Liver (tissue), 9 donors: ENCODE data around the gene RARB. TPM values are rescaled to one million over a fixed set of nuclear protein-coding genes. Genes with fewer than 3 reads are reported as not detected.

Experiments used
- DNase-seq: peaks from one replicate; pipeline ENCODE4 v3.0.0-alpha.2; 2017; ENCODE audit warnings: low spot score
- H3K27ac ChIP-seq, 2 donors: one replicate each; pipeline ENCODE4 v1.7.0; 2013; ENCODE audit warnings: inconsistent platforms in 2 of 2, low read length in 2 of 2, control low read depth in 1 of 2, low read depth in 1 of 2, mild to moderate bottlenecking in 1 of 2
- H3K27me3 ChIP-seq, 4 donors: one replicate each; pipeline versions ENCODE4 v1.6.1 to v1.7.0; 2013; ENCODE audit warnings: low read length in 3 of 4, inconsistent platforms in 1 of 4, mild to moderate bottlenecking in 1 of 4, moderate library complexity in 1 of 4; ENCODE audit not compliant: control insufficient read depth in 4 of 4, insufficient read depth in 4 of 4
- H3K36me3 ChIP-seq, 4 donors: one replicate each; pipeline versions ENCODE4 v1.6.1 to v1.7.0; 2013; ENCODE audit warnings: low read length in 3 of 4, mild to moderate bottlenecking in 3 of 4, low read depth in 1 of 4, moderate library complexity in 1 of 4; ENCODE audit not compliant: control insufficient read depth in 4 of 4, insufficient read depth in 3 of 4
- H3K4me1 ChIP-seq, 4 donors: one replicate each; pipeline versions ENCODE4 v1.6.1 to v1.7.0; 2013; ENCODE audit warnings: low read length in 3 of 4, mild to moderate bottlenecking in 3 of 4, moderate library complexity in 1 of 4; ENCODE audit not compliant: control insufficient read depth in 4 of 4, insufficient read depth in 4 of 4
- H3K4me3 ChIP-seq, 3 donors: one replicate each; pipeline versions ENCODE4 v1.6.1 to v1.7.0; 2013; ENCODE audit warnings: low read length in 3 of 3, control low read depth in 1 of 3, low read depth in 1 of 3, mild to moderate bottlenecking in 1 of 3
- H3K9ac ChIP-seq, 2 donors: one replicate each; pipeline ENCODE4 v1.7.0; 2013; ENCODE audit warnings: low read length in 2 of 2, mild to moderate bottlenecking in 2 of 2, moderate library complexity in 2 of 2, control low read depth in 1 of 2, low read depth in 1 of 2
- H3K9me3 ChIP-seq, 4 donors: one replicate each; pipeline versions ENCODE4 v1.6.1 to v1.7.0; 2013; ENCODE audit warnings: low read length in 3 of 4; ENCODE audit not compliant: control insufficient read depth in 4 of 4
- ATF3 ChIP-seq: IDR thresholded peaks from 2 replicates; pipeline ENCODE4 v1.6.1; 2016; ENCODE audit warnings: antibody characterized with exemption
- CTCF ChIP-seq: fragments of 150-350 bp; IDR thresholded peaks from 2 replicates; pipeline ENCODE4 v1.5.1; 2017; ENCODE audit warnings: improper control_type of control experiment, low read depth, low read length; ENCODE audit not compliant: missing input control
- EGR1 ChIP-seq, 2 donors: IDR thresholded peaks; 2 replicates each; pipeline ENCODE4 v1.6.1; 2016 to 2018; ENCODE audit warnings: antibody characterized with exemption in 2 of 2, low read depth in 2 of 2
- FOXA1 ChIP-seq: IDR thresholded peaks from 2 replicates; pipeline ENCODE4 v1.6.1; 2016; ENCODE audit warnings: antibody characterized with exemption
- FOXA2 ChIP-seq: IDR thresholded peaks from 2 replicates; pipeline ENCODE4 v1.6.1; 2016; ENCODE audit warnings: antibody characterized with exemption
- GABPA ChIP-seq, 2 donors: IDR thresholded peaks in 1 of 2; conservative IDR thresholded peaks in 1 of 2; 2 replicates each; pipeline ENCODE4 v1.6.1; 2016; ENCODE audit warnings: antibody characterized with exemption in 2 of 2, mild to moderate bottlenecking in 1 of 2, moderate library complexity in 1 of 2
- HNF4A ChIP-seq, 2 donors: conservative IDR thresholded peaks; 2 replicates each; pipeline ENCODE4 v1.6.1; 2016; ENCODE audit warnings: antibody characterized with exemption in 2 of 2, mild to moderate bottlenecking in 2 of 2
- HNF4G ChIP-seq: IDR thresholded peaks from 2 replicates; pipeline ENCODE4 v1.6.1; 2016; ENCODE audit warnings: antibody characterized with exemption
- JUND ChIP-seq, 2 donors: IDR thresholded peaks; 2 replicates each; pipeline ENCODE4 v1.6.1; 2016; ENCODE audit warnings: antibody characterized with exemption in 2 of 2
- MAX ChIP-seq: IDR thresholded peaks from 2 replicates; pipeline ENCODE4 v1.6.1; 2016; ENCODE audit warnings: antibody characterized with exemption
- NR2F2 ChIP-seq: IDR thresholded peaks from 2 replicates; pipeline ENCODE4 v1.6.1; 2016; ENCODE audit warnings: antibody characterized with exemption
- RAD21 ChIP-seq, 2 donors: IDR thresholded peaks; 2 replicates each; pipeline ENCODE4 v1.6.1; 2016; ENCODE audit warnings: antibody characterized with exemption in 2 of 2, mild to moderate bottlenecking in 2 of 2
- REST ChIP-seq: IDR thresholded peaks from 2 replicates; pipeline ENCODE4 v1.6.1; 2016; ENCODE audit warnings: antibody characterized with exemption, mild to moderate bottlenecking
- RXRA ChIP-seq, 2 donors: IDR thresholded peaks; 2 replicates each; pipeline ENCODE4 v1.6.1; 2017 to 2018; ENCODE audit warnings: antibody characterized with exemption in 2 of 2, mild to moderate bottlenecking in 1 of 2
- SP1 ChIP-seq: IDR thresholded peaks from 2 replicates; pipeline ENCODE4 v1.6.1; 2018; ENCODE audit warnings: antibody characterized with exemption, mild to moderate bottlenecking
- TAF1 ChIP-seq: conservative IDR thresholded peaks from 2 replicates; pipeline ENCODE4 v1.6.1; 2016; ENCODE audit warnings: antibody characterized with exemption, mild to moderate bottlenecking
- YY1 ChIP-seq: IDR thresholded peaks from 2 replicates; pipeline ENCODE4 v1.6.1; 2016; ENCODE audit warnings: antibody characterized with exemption, mild to moderate bottlenecking
- ZBTB33 ChIP-seq: IDR thresholded peaks from 2 replicates; pipeline ENCODE4 v1.6.1; 2016; ENCODE audit warnings: antibody characterized with exemption
- WGBS: extraction: QIAGEN DNeasy Blood & Tissue Kit; methylation state at CpG from one replicate; pipeline ENCODE4 v1.1.7; 2013; 5-methylcytosine and 5-hydroxymethylcytosine counted together
- polyA plus RNA-seq, 2 donors: library from polyadenylated mRNA; stranded (reverse) in 1 of 2; unstranded in 1 of 2; fragments of 200-250 nt in 1 of 2; fragments of >200 nt in 1 of 2; fragmentation: Nextera tagmentation in 1 of 2; extraction: Ambion mirVana in 1 of 2; gene quantifications; one replicate each; pipeline versions ENCODE4 v1.2.1 to v1.2.3, GENCODE V29; 2013 to 2015
- total RNA-seq, 2 donors: library from RNA; depleted of rRNA; stranded (reverse); fragments of >200 nt; gene quantifications; one replicate each; pipeline ENCODE4 v1.2.3, GENCODE V29; 2014
- donor health status: healthy.
- donor health status: healthy.
- donor health status: healthy.
- donor health status: healthy.
- donor health status: healthy.

RARB gene
- total and polyA plus RNA-seq, 4 donors = 2.1 to 3.3 (median 2.3) TPM

GRCh38 chr3:25474052-25474451 lies 46.0 kb downstream of the RARB start:
- Histone ChIP-seq H3K4me3 (no peak overlapping the region), H3K36me3 (no peaks in the 10 kb centered on the region), H3K27ac (no peak overlapping the region), H3K27me3 (no peaks in the 10 kb centered on the region), H3K4me1 (no peaks in the 10 kb centered on the region), H3K9ac (no peak overlapping the region), H3K9me3 (no peaks in the 10 kb centered on the region)
- 92% methylated on average over 1 of the region's 1 CpG for WGBS
- TF ChIP-seq YY1 (no peak), NR2F2 (no peak), CTCF (no peak), SP1 (no peak), FOXA2 (no peak), RXRA (IDR thresholded peaks at IDR 0.05) (no peak), HNF4A (conservative IDR thresholded peaks at IDR 0.05) (no peak), FOXA1 (no peak), ATF3 (no peak), GABPA (IDR thresholded peaks at IDR 0.05 in 1 of 2, conservative IDR thresholded peaks at IDR 0.05 in 1 of 2) (no peak), RAD21 (IDR thresholded peaks at IDR 0.05) (no peak), HNF4G (no peak)
- no peak for DNase-seq

GRCh38 chr3:25476639-25477038 lies 48.6 kb downstream of the RARB start:
- Histone ChIP-seq H3K9ac (no peak overlapping the region), H3K4me1 (peaks cover 1 to 10% (median 7%) of the 10 kb centered on the region in 4 donors), H3K9me3 (no peaks in the 10 kb centered on the region), H3K27me3 (no peaks in the 10 kb centered on the region), H3K27ac (no peak overlapping the region), H3K36me3 (no peaks in the 10 kb centered on the region), H3K4me3 (no peak overlapping the region)
- 44% methylated on average over 2 of the region's 2 CpGs for WGBS
- DNase-seq = no peak
- TF ChIP-seq HNF4A (conservative IDR thresholded peaks at IDR 0.05) (no peak), FOXA1 (no peak), YY1 (no peak), RAD21 (IDR thresholded peaks at IDR 0.05) (no peak), MAX (no peak), SP1 (no peak), JUND (IDR thresholded peaks at IDR 0.05) (no peak), REST (no peak), TAF1 (no peak), ATF3 (no peak), EGR1 (IDR thresholded peaks at IDR 0.05; ENCODE audit: low read depth in 2 of 2) (no peak), FOXA2 (no peak), ZBTB33 (no peak), GABPA (IDR thresholded peaks at IDR 0.05 in 1 of 2, conservative IDR thresholded peaks at IDR 0.05 in 1 of 2) (no peak), HNF4G (no peak), CTCF (no peak), NR2F2 (no peak), RXRA (IDR thresholded peaks at IDR 0.05) (no peak)
